ENCODE data around the gene CREB3L1. TPM values are rescaled to one million over a fixed set of nuclear protein-coding genes. Genes with fewer than 3 reads are reported as not detected.

The CREB3L1 gene
- total RNA-seq, 6 donors from 2014 or later = 19.9 to 66.8 (median 38.7) TPM

DNA sequence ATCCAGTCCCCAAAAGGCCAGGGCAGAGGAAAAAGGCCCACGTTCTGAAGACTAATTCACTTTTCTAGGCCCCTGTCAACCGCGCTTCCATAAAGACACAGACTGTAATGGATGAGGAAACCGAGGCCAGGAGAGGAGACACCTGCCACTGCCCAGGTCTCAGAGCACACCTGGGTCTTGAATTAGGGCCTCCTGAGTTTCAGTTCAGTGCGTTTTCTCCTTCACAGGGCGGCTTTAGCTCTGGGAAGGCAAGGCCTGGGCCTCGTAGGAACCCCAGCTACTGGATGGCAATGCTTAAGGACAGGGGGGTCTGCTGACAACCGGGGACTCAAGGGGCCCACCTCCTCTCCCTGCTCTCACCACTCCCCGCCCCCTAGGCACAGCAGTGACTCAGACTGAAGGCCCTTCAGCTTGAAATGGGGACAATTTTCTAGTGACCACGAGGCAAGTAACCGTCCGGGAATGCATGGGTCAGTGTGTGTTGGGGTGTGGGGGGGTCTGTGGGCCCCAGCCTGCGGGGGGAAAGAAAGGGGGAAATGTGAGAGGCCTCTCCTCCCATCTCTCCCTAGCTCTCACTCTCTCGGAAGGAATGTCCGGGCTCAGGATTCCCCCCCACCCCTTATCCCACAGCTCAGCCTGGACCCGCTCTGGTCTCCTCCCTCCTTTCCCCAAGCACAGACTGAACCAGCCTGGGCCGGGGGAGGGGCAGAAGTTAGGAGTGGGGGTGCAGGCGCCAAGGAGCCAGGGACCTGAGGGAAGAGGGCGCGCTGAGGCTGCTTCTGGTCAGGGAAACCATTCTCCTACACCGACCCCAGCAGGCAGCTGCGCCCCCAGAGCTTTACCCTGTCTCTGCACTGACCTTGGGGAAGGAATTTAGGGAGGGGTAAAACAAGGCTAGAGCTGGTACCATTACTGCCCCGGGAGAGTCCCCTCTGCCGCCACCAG lies 17.2 kb downstream of the CREB3L1 start:
- WGBS, 2 donors = 55 to 57% methylated on average over 11 to 24 of the region's 24 CpGs
- H3K36me3 ChIP-seq = no peaks in the 10 kb centered on the region
- H3K27me3 ChIP-seq = peaks cover 0 to 9% (median 0%) of the 10 kb centered on the region in 4 donors
- H3K4me3 ChIP-seq = peak overlapping the region in 3 of 4 donors; percentile 51 to 60 (median 53)
- peak overlapping the region in 1 of 4 donors; percentile 54 for H3K27ac ChIP-seq
- DNase-seq = no peak
- TF ChIP-seq EP300 (IDR thresholded peaks at IDR 0.05) (no peak), CTCF (IDR thresholded peaks at IDR 0.05) (no peak), POLR2A (IDR thresholded peaks at IDR 0.05) (no peak), POLR2AphosphoS5 (IDR thresholded peaks at IDR 0.05) (no peak)
- no peaks in the 10 kb centered on the region for H3K9me3 ChIP-seq
- ATAC-seq (ENCODE audit: low FRiP score in 2 of 2) = peak; percentile 9 to 17
- peaks cover 34 to 49% (median 45%) of the 10 kb centered on the region in 4 donors for H3K4me1 ChIP-seq

DNA sequence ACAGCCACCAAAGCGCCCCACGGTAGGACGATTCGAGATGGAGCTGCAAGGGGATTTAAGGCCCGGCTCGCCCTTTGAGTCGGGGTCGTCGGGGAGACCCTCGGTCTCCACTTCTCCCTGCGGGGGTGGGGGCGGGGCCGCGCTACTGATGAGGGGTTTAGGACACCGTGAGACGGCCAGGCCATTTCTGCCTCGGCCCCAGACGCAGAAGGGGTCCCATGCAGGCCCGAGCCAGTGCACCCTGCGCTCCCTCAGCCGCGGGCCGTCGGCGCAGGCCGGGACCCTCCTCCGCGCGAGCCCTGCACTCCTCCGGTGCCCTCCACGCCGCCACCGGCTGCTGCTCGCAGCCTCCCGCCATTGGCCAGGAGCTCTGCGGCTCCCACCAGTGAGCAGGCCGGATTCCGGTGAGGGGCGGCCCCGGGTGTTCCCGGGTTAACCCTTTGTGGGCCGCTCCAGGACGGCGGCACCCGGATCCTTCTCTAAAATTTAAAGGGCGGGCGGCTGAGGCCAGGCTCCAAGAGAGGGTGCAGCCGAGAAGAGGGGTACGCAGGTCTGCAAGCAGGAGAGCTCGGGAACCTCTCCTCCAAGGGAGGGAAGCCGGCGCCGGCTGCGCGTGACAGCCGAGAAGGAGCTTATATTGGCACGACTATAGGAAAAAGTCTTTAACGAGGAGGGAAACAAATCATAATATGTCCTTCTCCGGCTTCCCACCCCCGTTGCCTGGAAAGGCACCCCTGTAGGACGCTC lies 18.0 kb downstream of the CREB3L1 start:
- Histone ChIP-seq H3K27me3 (peaks cover 0 to 9% (median 0%) of the 10 kb centered on the region in 4 donors), H3K36me3 (no peaks in the 10 kb centered on the region), H3K9me3 (no peaks in the 10 kb centered on the region), H3K4me1 (peaks cover 28 to 41% (median 37%) of the 10 kb centered on the region in 4 donors), H3K27ac (peak overlapping the region in 1 of 4 donors; percentile 54), H3K4me3 (peak overlapping the region; percentile 49 to 60 (median 52))
- peak; percentile 71 to 92 for DNase-seq
- TF ChIP-seq POLR2AphosphoS5 (IDR thresholded peaks at IDR 0.05) = no peak
- no peak for TF ChIP-seq CTCF (IDR thresholded peaks at IDR 0.05)
- no peak for TF ChIP-seq EP300 (IDR thresholded peaks at IDR 0.05)
- TF ChIP-seq POLR2A (IDR thresholded peaks at IDR 0.05) = no peak
- 1 to 8% methylated on average over 29 to 34 of the region's 61 CpGs for WGBS, 2 donors
- peak; percentile 82 to 92 for ATAC-seq (ENCODE audit: low FRiP score in 2 of 2)

DNA sequence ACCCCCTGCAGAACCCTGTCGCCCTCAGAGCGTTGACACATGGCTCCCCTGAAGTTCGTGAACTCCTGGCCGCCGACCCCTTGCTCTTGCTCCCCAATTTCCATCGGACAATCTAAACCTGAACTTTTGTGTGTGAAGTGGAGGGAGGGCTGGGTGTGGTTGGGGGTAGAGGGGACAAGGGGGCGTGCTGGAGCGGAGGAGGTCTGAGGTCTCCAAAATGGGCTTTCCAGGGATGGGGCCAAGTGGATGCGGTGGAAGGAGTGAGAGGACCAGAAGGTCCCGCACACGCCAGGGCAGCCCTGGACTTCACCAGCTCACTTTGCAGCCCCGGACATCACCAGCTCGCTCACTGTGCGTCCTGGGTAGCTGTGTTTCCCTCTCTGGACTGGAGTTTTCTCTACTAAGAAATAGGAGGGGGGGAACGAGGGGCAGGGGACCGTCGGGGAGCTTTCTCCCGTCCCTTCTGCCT lies 18.6 kb downstream of the CREB3L1 start:
- Histone ChIP-seq H3K36me3 (no peaks in the 10 kb centered on the region), H3K9me3 (no peaks in the 10 kb centered on the region), H3K27me3 (peaks cover 0 to 9% (median 0%) of the 10 kb centered on the region in 4 donors), H3K4me3 (peak overlapping the region; percentile 49 to 60 (median 52)), H3K4me1 (peaks cover 28 to 36% (median 32%) of the 10 kb centered on the region in 4 donors), H3K27ac (peak overlapping the region in 2 of 4 donors; percentile 15 to 54)
- DNase-seq (no peak), ATAC-seq (ENCODE audit: low FRiP score in 2 of 2) (no peak)
- TF ChIP-seq CTCF (IDR thresholded peaks at IDR 0.05) (no peak), POLR2A (IDR thresholded peaks at IDR 0.05) (no peak), EP300 (IDR thresholded peaks at IDR 0.05) (no peak), POLR2AphosphoS5 (IDR thresholded peaks at IDR 0.05) (no peak)
- 17 to 30% methylated on average over 17 to 18 of the region's 18 CpGs for WGBS, 2 donors

- H3K27ac ChIP-seq = peak overlapping the region in 1 of 4 donors; percentile 32
- peak overlapping the region in 2 of 4 donors; percentile 53 to 60 for H3K4me3 ChIP-seq
- H3K27me3 ChIP-seq = peaks cover 0 to 9% (median 0%) of the 10 kb centered on the region in 4 donors
- DNase-seq (peak in 1 of 2 donors; percentile 84), ATAC-seq (ENCODE audit: low FRiP score in 2 of 2) (peak in 1 of 2 donors; percentile 28)
- no peaks in the 10 kb centered on the region for H3K36me3 ChIP-seq
- TF ChIP-seq POLR2A (IDR thresholded peaks at IDR 0.05) (no peak), CTCF (IDR thresholded peaks at IDR 0.05) (peak in 2 of 6 experiments; percentile 5 to 20), POLR2AphosphoS5 (IDR thresholded peaks at IDR 0.05) (no peak), EP300 (IDR thresholded peaks at IDR 0.05) (no peak)
- H3K9me3 ChIP-seq = no peaks in the 10 kb centered on the region
- H3K4me1 ChIP-seq = peaks cover 27 to 32% (median 29%) of the 10 kb centered on the region in 4 donors
- WGBS, 2 donors = 37 to 61% methylated on average over 11 to 21 of the region's 26 CpGs
Measured at GRCh38 chr11:46296528-46297448, 19.3 kb downstream of the CREB3L1 start.

Data from upper lobe of left lung (tissue), 6 donors.